NCI-H526 treated with DMSO at 0.1 percent for 48 hours (cell line): ENCODE data around the gene MARCHF5.
"Not testable (repeated sequence)": the region's sequence is repeated elsewhere in the genome, so short reads cannot be mapped to it uniquely, and the experiment has no call there.

ENCODE experiments used
- DNase-seq: peaks from one replicate; lab custom pipeline; 2025; lab: John Stamatoyannopoulos, UW

Gene MARCHF5

GRCh38 chr10:92387289-92387940 lies 96.4 kb downstream of the MARCHF5 start:
- no peak for DNase-seq

DNA sequence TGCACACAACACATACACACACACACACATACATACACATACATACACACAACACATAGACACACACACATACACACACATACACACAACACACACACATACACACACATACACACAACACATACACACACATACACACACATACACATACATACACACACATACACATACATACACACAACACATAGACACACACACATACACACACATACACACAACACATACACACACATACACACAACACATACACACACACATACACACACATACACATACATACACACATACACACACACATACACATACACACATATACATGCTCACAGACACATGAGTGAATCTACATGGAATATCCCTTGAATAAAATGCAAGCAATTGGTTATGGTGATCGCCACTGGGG lies 102.2 kb downstream of the MARCHF5 start:
- DNase-seq, result not testable (repeated sequence)

- no peak for DNase-seq
Measured at GRCh38 chr10:92395271-92395670, 104.3 kb downstream of the MARCHF5 start.

DNA sequence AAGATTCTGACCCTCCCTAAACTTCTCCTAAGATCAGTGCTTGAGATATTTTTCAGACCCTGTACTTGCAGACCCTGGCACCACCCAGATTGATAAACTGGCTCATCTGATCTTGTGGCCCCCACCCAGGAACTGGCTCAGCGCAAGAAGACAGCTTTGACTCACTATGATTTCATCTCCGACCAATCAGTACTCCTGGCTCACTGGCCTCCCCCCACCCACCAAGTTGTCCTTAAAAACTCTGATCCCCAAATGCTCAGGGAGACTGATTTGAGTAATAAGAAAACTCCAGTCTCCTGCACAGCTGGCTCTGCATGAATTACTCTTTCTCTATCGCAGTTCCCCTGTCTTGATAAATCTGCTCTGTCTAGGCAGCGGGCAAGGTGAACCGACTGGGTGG lies 111.3 kb downstream of the MARCHF5 start:
- DNase-seq, result not testable (repeated sequence)
